ENCODE data around the gene SLC18B1.

The SLC18B1 gene

DNA sequence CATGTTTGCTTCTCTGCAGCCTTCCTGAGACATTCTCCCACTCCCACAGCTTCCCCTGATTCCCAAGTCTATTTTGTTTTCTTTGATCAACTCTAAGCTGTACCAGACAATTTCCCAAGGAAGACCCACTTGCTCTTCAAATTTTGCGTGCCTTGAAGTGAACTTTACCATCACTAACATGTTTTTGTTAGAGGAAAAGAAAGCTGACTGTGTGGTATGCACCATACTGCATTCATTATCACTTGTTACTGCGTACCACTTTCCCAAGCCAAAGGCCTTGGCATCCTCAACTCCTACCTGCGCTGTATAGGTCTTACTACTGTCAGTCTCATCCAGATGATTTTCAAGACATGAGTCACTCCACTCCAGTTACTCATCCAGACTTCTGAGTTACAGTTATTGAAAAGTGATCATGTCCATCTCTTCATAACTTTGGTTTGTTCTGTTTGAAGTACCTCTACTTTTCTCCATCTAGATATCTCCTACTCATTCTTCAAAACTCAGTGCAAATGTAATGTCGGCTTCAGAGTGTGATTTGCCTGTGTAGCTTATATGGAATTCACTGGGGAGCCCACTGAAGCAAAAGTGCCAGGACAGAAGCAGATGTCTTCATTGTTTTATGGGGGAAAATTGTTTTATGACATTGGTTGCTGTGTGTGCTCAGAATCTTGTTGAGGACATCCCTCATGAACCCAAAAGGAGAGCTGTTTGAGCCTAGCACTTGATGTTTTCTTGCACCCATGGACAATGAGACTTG lies 21.1 kb upstream of the SLC18B1 start:
- H3K27ac ChIP-seq (ENCODE audit: low read depth, low read length): peak overlapping the region; percentile 2; the same call in 1 of the 2 replicates
- no peak overlapping the region for H3K4me3 ChIP-seq (ENCODE audit: insufficient read depth, low read length, poor library complexity, severe bottlenecking)
- H3K79me2 ChIP-seq (ENCODE audit: insufficient read depth, low read length): peaks cover 21% of the 10 kb centered on the region
- H3K9me3 ChIP-seq (ENCODE audit: insufficient read depth, low read length): no peaks in the 10 kb centered on the region
- H3K4me2 ChIP-seq (ENCODE audit: low read depth, low read length, poor library complexity, severe bottlenecking): no peak overlapping the region
- H3K9ac ChIP-seq (ENCODE audit: low read length): no peak overlapping the region
- H4K20me1 ChIP-seq (ENCODE audit: low read depth, low read length): peaks cover 38% of the 10 kb centered on the region
- H3K9me2 ChIP-seq (replicated peaks; ENCODE audit: insufficient read depth, low read length): no peaks in the 10 kb centered on the region
- peaks cover 39% of the 10 kb centered on the region for H3K36me3 ChIP-seq (ENCODE audit: low read length)
- peaks cover 84% of the 10 kb centered on the region for H3F3A ChIP-seq (ENCODE audit: insufficient read depth)
- H2AFZ ChIP-seq (ENCODE audit: low read depth, low read length, severe bottlenecking): no peak overlapping the region
- TF ChIP-seq, protein P1, sequence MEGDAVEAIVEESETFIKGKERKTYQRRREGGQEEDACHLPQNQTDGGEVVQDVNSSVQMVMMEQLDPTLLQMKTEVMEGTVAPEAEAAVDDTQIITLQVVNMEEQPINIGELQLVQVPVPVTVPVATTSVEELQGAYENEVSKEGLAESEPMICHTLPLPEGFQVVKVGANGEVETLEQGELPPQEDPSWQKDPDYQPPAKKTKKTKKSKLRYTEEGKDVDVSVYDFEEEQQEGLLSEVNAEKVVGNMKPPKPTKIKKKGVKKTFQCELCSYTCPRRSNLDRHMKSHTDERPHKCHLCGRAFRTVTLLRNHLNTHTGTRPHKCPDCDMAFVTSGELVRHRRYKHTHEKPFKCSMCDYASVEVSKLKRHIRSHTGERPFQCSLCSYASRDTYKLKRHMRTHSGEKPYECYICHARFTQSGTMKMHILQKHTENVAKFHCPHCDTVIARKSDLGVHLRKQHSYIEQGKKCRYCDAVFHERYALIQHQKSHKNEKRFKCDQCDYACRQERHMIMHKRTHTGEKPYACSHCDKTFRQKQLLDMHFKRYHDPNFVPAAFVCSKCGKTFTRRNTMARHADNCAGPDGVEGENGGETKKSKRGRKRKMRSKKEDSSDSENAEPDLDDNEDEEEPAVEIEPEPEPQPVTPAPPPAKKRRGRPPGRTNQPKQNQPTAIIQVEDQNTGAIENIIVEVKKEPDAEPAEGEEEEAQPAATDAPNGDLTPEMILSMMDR (IDR thresholded peaks at IDR 0.05; ENCODE audit: insufficient read depth, low read length, poor library complexity, severe bottlenecking): no peak
- TF ChIP-seq EZH2phosphoT487 (conservative IDR thresholded peaks at IDR 0.05; ENCODE audit: low read length): no peak
- no peaks in the 10 kb centered on the region for H3K27me3 ChIP-seq (ENCODE audit: low read length)

DNA sequence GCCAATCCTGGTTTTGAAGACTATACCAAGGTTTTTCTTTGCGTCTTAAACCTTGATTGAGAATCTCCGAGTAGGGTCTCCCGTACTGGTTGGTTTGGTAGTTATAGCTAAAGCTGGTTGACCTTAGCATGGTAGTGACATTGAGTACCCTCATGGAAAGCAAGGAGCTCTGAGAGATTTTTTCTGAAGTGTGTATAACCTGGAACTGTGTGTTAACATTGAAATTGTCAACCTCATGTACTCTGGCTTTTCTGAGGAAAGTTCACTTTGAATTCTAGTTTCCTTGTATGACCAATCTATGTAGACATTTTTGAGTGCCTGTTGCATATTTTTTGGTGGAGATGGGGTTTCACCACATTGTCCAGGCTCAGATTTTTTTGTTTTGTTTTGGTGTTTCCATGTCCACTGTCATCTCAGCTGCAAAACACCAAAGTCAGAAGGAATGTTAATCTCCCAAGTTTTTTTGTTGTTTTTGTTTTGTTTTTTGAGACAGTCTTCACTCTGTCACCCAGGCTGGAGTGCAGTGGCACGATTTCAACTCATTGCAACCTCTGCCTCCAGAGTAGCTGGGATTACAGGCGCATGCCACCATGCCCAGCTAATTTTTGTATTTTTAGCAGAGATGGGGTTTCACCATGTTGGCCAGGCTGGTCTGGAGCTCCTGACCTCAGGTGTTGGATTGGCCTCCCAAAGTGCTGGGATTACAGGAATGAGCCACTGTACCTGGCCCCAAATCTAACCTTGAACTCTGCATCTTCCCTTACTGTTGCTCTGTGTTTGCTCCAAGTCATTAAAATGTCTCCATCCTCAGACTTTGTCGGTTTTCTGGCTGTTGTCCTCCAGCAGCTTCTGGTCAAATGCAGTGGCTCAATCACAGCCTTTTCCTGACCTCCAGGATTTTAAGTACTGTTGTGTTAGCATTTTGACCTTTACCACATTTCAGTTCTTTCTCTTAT lies 20.2 kb upstream of the SLC18B1 start:
- no peak for TF ChIP-seq EZH2phosphoT487 (conservative IDR thresholded peaks at IDR 0.05; ENCODE audit: low read length)
- TF ChIP-seq, protein P1 (IDR thresholded peaks at IDR 0.05; ENCODE audit: insufficient read depth, low read length, poor library complexity, severe bottlenecking): no peak
- Histone ChIP-seq H3K79me2 (ENCODE audit: insufficient read depth, low read length) (peaks cover 23% of the 10 kb centered on the region), H3K9me3 (ENCODE audit: insufficient read depth, low read length) (no peaks in the 10 kb centered on the region), H3K9me2 (replicated peaks; ENCODE audit: insufficient read depth, low read length) (no peaks in the 10 kb centered on the region), H3K27me3 (ENCODE audit: low read length) (no peaks in the 10 kb centered on the region), H4K20me1 (ENCODE audit: low read depth, low read length) (peaks cover 38% of the 10 kb centered on the region), H3K4me3 (ENCODE audit: insufficient read depth, low read length, poor library complexity, severe bottlenecking) (no peak overlapping the region), H2AFZ (ENCODE audit: low read depth, low read length, severe bottlenecking) (no peak overlapping the region), H3K4me2 (ENCODE audit: low read depth, low read length, poor library complexity, severe bottlenecking) (no peak overlapping the region), H3K36me3 (ENCODE audit: low read length) (peaks cover 40% of the 10 kb centered on the region), H3K9ac (ENCODE audit: low read length) (no peak overlapping the region), H3K27ac (ENCODE audit: low read depth, low read length) (no peak overlapping the region), H3F3A (ENCODE audit: insufficient read depth) (peaks cover 86% of the 10 kb centered on the region)

DNA sequence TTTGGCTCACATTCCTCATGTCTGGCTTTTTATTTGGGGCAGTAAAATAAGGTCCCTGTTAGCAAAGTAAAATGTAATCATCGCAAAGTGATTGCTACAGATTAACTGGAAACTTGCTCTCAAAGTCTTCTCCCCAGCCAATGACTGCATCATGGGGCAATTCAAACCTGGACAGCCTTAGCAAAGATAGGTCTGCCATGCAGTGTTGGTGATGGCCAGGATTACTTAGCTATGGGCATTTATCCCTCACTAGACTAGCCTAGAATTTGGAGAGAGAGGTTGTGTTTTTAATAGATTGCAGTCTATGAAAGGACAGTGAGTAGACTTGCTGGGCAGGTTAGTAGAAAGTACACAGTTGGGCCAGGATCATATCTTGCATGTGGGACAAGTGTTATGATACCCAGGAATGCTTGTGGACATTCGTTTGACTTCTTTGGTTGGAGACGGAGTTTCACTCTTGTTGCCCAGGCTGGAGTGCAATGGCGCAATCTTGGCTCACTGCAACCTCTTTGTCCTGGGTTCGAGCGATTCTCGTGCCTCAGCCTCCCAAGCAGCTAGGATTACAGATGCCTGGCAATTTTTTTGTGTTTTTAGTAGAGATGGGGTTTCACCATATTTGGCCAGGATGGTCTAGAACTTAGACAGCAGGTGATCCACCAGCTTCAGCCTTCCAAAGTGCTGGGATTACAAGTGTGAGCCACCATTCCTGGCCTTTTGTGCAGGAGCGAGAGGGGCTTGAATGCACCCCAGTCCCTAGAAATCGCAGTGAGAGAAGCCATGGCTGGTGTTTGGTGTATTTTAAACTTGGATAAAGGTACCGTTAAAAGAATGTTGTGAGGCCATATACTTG lies 19.3 kb upstream of the SLC18B1 start:
- no peaks in the 10 kb centered on the region for H3K9me2 ChIP-seq (replicated peaks; ENCODE audit: insufficient read depth, low read length)
- H3K9ac ChIP-seq (ENCODE audit: low read length): no peak overlapping the region
- peaks cover 38% of the 10 kb centered on the region for H4K20me1 ChIP-seq (ENCODE audit: low read depth, low read length)
- no peak overlapping the region for H3K27ac ChIP-seq (ENCODE audit: low read depth, low read length)
- H3K4me3 ChIP-seq (ENCODE audit: insufficient read depth, low read length, poor library complexity, severe bottlenecking): no peak overlapping the region
- no peaks in the 10 kb centered on the region for H3K9me3 ChIP-seq (ENCODE audit: insufficient read depth, low read length)
- no peak overlapping the region for H2AFZ ChIP-seq (ENCODE audit: low read depth, low read length, severe bottlenecking)
- peaks cover 85% of the 10 kb centered on the region for H3F3A ChIP-seq (ENCODE audit: insufficient read depth)
- H3K36me3 ChIP-seq (ENCODE audit: low read length): peaks cover 40% of the 10 kb centered on the region
- H3K79me2 ChIP-seq (ENCODE audit: insufficient read depth, low read length): peaks cover 23% of the 10 kb centered on the region
- H3K27me3 ChIP-seq (ENCODE audit: low read length): no peaks in the 10 kb centered on the region
- TF ChIP-seq EZH2phosphoT487 (conservative IDR thresholded peaks at IDR 0.05; ENCODE audit: low read length): no peak
- TF ChIP-seq, protein P1 (IDR thresholded peaks at IDR 0.05; ENCODE audit: insufficient read depth, low read length, poor library complexity, severe bottlenecking): no peak
- no peak overlapping the region for H3K4me2 ChIP-seq (ENCODE audit: low read depth, low read length, poor library complexity, severe bottlenecking)

Measured in SU-DHL-6 (cell line).